Nephron progenitor cell (in vitro differentiated cells): ENCODE measurements around the gene TNFRSF6B.

Experiments
- DNase-seq: peaks from one replicate; pipeline ENCODE4 v3.0.0; 2021
- H3K27ac Mint-ChIP-seq: 2 replicates; pipeline ENCODE4 v1.8.0; 2021; ENCODE audit warnings: mild to moderate bottlenecking, moderate library complexity, mixed read lengths
- H3K27me3 Mint-ChIP-seq: 2 replicates; pipeline ENCODE4 v1.8.0; 2021; ENCODE audit warnings: mild to moderate bottlenecking, low read depth, mixed read lengths; ENCODE audit not compliant: poor library complexity
- H3K36me3 Mint-ChIP-seq: 2 replicates; pipeline ENCODE4 v1.8.0; 2021; ENCODE audit warnings: low read depth, mixed read lengths
- H3K4me1 Mint-ChIP-seq: 2 replicates; pipeline ENCODE4 v1.8.0; 2021; ENCODE audit warnings: mixed read lengths
- H3K4me3 Mint-ChIP-seq: 2 replicates; pipeline ENCODE4 v1.8.0; 2021; ENCODE audit warnings: mild to moderate bottlenecking, moderate library complexity, mixed read lengths
- H3K9me3 Mint-ChIP-seq: 2 replicates; pipeline ENCODE4 v1.8.0; 2021; ENCODE audit warnings: mild to moderate bottlenecking, moderate library complexity, mixed read lengths
- CTCF ChIP-seq: fragments of 200-600 bp; sonication (generic); IDR thresholded peaks from 2 replicates; pipeline ENCODE4 v1.5.0; 2021; ENCODE audit warnings: antibody characterized with exemption

TNFRSF6B gene

GRCh38 chr20:63747622-63748069 is 51.2 kb downstream of the TNFRSF6B start:
- no peak for DNase-seq
- H3K27me3 Mint-ChIP-seq: no peaks in the 10 kb centered on the region
- no peak for TF ChIP-seq CTCF
- H3K4me1 Mint-ChIP-seq: peaks cover 15% of the 10 kb centered on the region
- H3K4me3 Mint-ChIP-seq: no peak overlapping the region
- no peaks in the 10 kb centered on the region for H3K9me3 Mint-ChIP-seq
- H3K27ac Mint-ChIP-seq: no peak overlapping the region
- peaks cover 12% of the 10 kb centered on the region for H3K36me3 Mint-ChIP-seq
